GM19025 (cell line): ENCODE data around the gene RASA3.

Experiments
- ATAC-seq: cut with Tn5 transposase; IDR thresholded peaks from one replicate; pipeline ENCODE4 v1.9.1; 2021; ENCODE audit warnings: mild to moderate bottlenecking, low read depth, moderate library complexity; ENCODE audit not compliant: unreplicated experiment

Gene RASA3

GRCh38 chr13:114058051-114058867 is 74.2 kb downstream of the RASA3 start:
- ATAC-seq: no peak

GRCh38 chr13:114057166-114058050 is 75.0 kb downstream of the RASA3 start:
- no peak for ATAC-seq

DNA sequence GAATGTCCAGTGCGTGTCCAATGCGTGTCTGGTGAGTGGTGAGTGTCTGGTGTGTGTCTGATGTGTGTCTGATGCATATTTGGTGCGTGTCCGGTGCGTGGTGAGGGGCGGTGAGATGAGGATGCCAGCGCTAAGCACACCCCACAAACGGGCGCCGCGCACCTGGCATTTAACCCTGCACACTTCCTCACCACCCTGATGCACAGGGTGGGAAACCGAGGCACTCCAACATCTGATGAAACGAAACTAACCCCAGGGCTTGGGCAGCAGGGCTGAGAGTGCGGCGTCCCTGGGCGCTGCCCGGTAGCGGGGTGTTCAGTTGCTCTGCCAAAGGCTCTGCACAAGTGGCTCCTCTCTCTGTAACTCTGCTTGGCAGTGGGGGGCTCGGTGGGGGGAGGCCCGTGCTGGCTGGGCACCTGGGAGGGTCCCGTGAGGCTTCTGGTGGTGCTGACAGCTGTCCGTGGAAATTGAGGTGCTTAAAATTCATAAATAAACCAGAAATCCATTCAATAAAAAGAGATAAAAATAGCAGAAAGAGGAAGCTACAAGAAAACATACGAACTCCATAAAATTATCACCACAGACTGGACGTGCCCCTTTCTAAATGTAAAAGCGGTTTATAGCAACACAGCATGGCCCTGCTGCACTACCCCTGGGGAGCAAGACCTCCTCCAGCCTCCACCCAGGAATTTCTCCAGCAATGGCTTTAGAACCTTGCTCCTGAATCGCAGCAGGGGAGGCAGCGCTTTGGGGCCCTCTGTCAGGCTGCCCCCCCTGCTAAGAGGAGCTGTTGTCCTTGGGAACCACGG is 76.0 kb downstream of the RASA3 start:
- no peak for ATAC-seq

DNA sequence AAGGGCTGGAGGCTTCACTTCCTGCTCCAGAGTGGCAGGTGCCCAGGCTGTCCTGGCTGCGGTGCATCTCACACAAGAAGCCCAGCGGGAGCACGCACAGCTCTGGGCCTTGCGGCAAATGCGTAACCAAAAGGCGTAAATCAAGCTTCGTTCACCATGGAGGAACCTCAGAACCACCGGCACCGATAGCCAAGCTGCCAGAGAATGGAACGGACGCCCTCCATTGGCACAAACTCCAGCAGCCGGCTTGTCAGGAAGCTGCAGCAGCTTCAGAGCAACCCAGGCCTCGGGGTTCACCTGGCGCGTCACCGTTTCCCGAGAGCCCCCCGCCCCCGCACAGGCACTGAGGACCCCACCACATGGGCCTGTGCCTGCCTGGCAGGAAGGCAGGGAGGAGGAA is 76.7 kb downstream of the RASA3 start:
- no peak for ATAC-seq

- no peak for ATAC-seq
Observed at GRCh38 chr13:114054830-114055439, 77.5 kb downstream of the RASA3 start.

DNA sequence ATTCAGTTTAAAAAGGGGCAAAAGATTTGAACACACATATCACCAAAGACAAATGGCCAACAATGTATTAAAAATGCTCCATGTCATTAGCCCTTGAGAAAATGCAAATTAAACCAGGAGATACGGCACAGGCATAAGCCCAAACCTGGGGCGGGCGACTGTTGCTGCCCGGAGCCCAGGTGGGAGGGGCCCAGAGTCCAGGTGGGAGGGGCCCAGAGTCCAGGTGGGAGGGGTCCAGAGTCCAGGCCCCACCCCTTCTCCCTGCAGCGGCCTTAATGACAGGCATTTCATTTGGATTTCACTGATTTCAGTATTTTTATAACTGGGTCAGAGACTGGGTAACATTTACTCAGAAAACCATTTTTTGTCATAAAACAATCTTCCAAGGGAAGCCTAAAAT is 78.2 kb downstream of the RASA3 start:
- ATAC-seq: no peak

DNA sequence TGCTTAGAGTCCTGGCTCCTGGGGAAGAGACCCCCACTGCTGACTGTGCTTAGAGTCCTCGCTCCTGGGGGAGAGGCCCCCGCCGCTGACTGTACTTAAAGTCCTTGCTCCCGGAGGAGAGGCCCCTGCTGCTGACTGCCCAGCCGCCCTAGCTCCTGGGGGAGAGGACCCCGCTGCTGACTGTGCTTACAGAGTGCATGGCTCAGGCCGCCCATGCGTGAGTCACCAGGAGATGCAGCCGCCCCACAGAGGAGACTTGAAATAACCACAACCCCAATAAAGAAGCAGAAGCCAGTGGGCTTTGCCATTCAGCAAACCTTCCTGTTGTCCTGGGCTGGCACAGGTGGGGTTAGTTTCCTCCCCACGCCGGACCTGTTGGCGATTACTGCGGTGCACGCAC is 79.4 kb downstream of the RASA3 start:
- ATAC-seq: no peak

- no peak for ATAC-seq
Observed at GRCh38 chr13:114050536-114051450, 81.6 kb downstream of the RASA3 start.

GRCh38 chr13:114049626-114050101 is 82.8 kb downstream of the RASA3 start:
- ATAC-seq: no peak

- ATAC-seq: no peak
Observed at GRCh38 chr13:114049026-114049425, 83.4 kb downstream of the RASA3 start.

- ATAC-seq: no peak
Observed at GRCh38 chr13:114048443-114048842, 84.0 kb downstream of the RASA3 start.

DNA sequence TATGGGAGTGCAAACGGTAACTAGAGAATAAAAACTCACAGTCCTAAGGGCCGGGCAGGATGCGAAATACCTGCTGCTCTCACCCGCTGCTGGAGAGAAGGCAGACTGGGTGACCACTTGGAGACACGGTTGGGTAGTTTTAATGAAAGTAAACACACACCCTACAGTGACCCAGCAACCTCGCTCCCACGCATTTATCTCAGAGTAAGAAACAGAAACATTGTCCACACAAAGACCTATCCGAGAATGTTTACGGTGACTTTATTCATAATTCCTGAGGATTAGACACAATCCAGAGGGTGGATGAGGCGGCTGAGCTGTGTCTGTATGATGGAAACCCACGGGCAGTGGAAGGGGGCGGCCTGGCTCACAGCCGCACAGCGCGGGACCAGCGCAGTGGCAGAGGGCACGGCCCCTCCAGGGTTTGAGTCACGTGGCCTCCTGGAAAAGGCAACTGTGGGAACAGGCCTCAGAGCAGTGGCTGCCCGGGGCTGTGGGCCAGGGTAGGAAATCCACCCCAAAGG is 85.0 kb downstream of the RASA3 start:
- no peak for ATAC-seq

GRCh38 chr13:114046431-114046975 is 85.9 kb downstream of the RASA3 start:
- ATAC-seq: no peak

DNA sequence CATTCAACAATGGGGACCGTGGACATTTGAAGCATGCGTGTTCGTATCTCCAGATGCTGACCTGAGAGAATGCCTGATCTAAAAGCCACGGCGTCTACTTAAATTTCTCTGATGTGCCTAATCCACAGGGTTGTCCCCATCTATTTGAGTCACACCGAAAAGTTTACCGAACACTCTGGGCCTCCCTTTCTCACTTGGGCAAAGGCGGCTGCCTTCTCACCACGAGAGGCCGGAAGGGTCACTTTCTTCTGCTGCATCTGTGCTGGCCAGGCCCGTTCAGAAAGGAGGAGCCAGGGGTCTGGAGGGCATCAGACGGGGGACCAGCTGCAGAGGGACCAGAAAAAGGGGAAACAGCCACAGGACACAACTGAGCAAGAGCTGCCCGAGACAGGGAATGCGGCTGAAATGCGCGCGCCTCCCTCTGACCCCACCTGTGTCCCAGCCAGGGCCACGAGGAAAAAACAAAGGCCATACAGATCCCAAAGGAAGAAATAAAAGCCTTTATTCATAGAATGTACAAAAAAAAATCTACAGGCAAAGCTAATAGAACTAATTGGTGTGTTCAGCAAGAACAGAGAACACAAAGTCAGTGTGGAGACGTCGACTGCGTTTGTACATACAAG is 87.2 kb downstream of the RASA3 start:
- no peak for ATAC-seq

GRCh38 chr13:114044486-114044885 is 87.9 kb downstream of the RASA3 start:
- ATAC-seq: no peak

- ATAC-seq: no peak
Observed at GRCh38 chr13:114043421-114044053, 88.9 kb downstream of the RASA3 start.

GRCh38 chr13:114042066-114042815 is 90.2 kb downstream of the RASA3 start:
- ATAC-seq: no peak
